NT2/D1 (cell line): ENCODE measurements around the gene MYH6.

Source experiments
- DNase-seq: peaks from one replicate; pipeline ENCODE4 v3.0.0-alpha.2; 2011; ENCODE audit warnings: low read depth, low spot score
- H3K27me3 ChIP-seq: 2 replicates; pipeline ENCODE4 v1.6.0; 2011; ENCODE audit warnings: mild to moderate bottlenecking; ENCODE audit not compliant: insufficient read length, insufficient read depth
- H3K36me3 ChIP-seq: 2 replicates; pipeline ENCODE4 v1.6.1; 2011; ENCODE audit warnings: mild to moderate bottlenecking, low read length, mixed read lengths; ENCODE audit not compliant: insufficient read depth, insufficient read length
- H3K4me1 ChIP-seq: 2 replicates; pipeline ENCODE4 v1.5.1; 2011; ENCODE audit not compliant: insufficient read depth, insufficient read length
- H3K4me3 ChIP-seq: 2 replicates; pipeline ENCODE4 v1.5.1; 2011; ENCODE audit warnings: low read depth; ENCODE audit not compliant: insufficient read length
- H3K9ac ChIP-seq: 2 replicates; pipeline ENCODE4 v1.6.0; 2011; ENCODE audit warnings: low read depth; ENCODE audit not compliant: insufficient read length
- H3K9me3 ChIP-seq: 2 replicates; pipeline ENCODE4 v1.5.1; 2011; ENCODE audit warnings: mild to moderate bottlenecking, low read length; ENCODE audit not compliant: insufficient read depth
- SUZ12 ChIP-seq: IDR thresholded peaks from 2 replicates; pipeline ENCODE4 v1.6.1; 2011; ENCODE audit not compliant: insufficient read length, insufficient read depth; ENCODE audit errors: extremely low read depth
- YY1 ChIP-seq: IDR thresholded peaks from 2 replicates; pipeline ENCODE4 v1.6.1; 2011; ENCODE audit not compliant: insufficient read length, insufficient read depth
- ZNF274 ChIP-seq: IDR thresholded peaks from 2 replicates; pipeline ENCODE4 v1.6.1; 2011; ENCODE audit warnings: mild to moderate bottlenecking, low read depth, low read length

The MYH6 gene

DNA sequence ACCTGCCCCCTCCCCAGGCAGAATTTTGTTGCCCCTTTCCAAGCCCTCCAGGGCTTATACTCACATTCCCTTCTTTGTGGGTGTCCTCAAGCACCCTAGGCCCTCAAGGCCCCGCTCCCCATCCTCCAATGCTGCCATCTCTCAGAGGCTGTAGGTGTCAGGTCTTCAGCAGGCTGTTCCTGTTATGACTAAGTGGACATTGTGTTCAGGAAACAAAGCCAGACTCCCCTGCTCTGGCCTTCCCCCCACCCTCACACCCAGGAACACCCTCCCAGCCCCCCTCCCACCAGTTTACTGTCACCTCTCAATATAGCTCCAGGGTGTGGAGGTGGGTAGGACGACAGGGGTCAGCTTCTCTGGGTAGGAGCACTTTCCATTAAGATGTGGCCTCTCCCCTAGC, 1.4 kb upstream of the MYH6 start:
- H3K4me1 ChIP-seq: peaks cover 5% of the 10 kb centered on the region
- H3K9ac ChIP-seq: no peak overlapping the region
- H3K9me3 ChIP-seq: no peaks in the 10 kb centered on the region
- H3K27me3 ChIP-seq: no peaks in the 10 kb centered on the region
- H3K4me3 ChIP-seq: no peak overlapping the region
- H3K36me3 ChIP-seq: no peaks in the 10 kb centered on the region
- TF ChIP-seq SUZ12 (no peak), ZNF274 (no peak), YY1 (no peak)
- no peak for DNase-seq

DNA sequence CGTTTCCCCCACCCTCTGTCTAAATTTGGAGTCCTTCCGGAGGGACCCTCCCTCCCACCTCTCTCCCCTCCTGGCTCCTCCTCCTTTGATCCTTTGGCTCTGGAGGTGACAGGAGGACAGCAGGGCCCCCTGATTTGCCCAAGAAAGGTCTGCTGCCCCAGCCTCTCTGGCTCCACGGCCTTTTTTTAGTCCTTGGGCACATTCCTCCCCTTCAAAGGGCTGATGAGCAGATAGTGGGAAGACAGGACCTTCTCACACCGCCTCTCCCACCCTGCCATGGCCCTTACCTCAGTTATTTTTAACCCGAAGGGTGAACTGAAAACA, 196 bp upstream of the MYH6 start:
- DNase-seq: no peak
- Histone ChIP-seq H3K9me3 (no peaks in the 10 kb centered on the region), H3K36me3 (no peaks in the 10 kb centered on the region), H3K4me1 (peaks cover 5% of the 10 kb centered on the region), H3K9ac (no peak overlapping the region), H3K27me3 (peaks cover under 1% of the 10 kb centered on the region), H3K4me3 (no peak overlapping the region)
- TF ChIP-seq ZNF274 (no peak), SUZ12 (no peak), YY1 (no peak)

DNA sequence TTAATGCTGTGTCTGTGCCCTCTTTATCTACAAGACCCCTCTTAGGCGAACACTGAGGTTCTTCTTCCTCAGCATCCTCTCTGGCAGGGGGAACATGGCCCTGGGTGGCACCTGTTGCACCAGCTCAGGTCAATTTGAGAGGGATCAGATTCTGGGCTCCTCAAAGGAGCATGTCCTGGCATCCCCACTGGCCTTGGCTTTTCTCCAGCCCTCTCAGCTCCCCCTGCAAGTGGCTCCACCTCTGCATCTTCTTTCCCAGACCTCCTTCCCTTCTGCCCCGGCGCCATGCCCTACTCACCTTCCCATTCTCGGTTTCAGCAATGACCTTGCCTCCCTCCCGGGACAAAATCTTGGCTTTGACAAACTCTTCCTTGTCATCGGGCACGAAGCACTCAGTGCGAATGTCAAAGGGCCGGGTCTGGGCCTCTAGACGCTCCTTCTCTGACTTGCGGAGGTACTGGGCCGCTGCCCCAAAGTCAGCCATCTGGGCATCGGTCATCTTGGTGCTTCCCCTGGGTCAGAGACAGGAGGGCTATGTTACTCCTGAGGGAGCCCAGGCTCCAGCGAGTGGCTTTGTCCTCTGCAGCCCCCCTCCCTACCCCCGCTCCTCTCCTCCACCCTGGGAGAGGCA, 1.2 kb downstream of the MYH6 start:
- DNase-seq: no peak
- TF ChIP-seq ZNF274 (no peak), YY1 (no peak), SUZ12 (no peak)
- Histone ChIP-seq H3K4me1 (peaks cover 8% of the 10 kb centered on the region), H3K9ac (no peak overlapping the region), H3K4me3 (no peak overlapping the region), H3K36me3 (no peaks in the 10 kb centered on the region), H3K9me3 (no peaks in the 10 kb centered on the region), H3K27me3 (peaks cover 6% of the 10 kb centered on the region)

DNA sequence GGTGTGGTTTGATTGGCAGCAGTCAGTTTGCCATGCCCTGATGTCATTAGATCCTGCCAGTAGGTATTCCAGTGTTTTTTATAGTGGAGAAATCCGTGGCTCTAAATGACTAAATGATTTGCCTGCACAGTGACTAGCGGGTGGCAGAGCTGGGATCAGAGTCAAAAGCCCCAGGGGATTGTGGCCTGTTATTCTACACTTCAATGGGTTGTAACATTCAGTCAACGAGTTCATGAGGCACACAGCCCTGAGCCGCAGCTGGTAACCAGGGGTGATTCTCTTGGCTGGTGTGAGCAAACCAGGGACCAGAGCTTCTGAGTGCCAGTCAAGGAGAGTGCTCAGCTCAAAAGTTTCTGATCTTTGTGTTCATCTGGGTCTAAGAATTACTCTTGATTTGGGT, 1.8 kb downstream of the MYH6 start:
- no peak for DNase-seq

DNA sequence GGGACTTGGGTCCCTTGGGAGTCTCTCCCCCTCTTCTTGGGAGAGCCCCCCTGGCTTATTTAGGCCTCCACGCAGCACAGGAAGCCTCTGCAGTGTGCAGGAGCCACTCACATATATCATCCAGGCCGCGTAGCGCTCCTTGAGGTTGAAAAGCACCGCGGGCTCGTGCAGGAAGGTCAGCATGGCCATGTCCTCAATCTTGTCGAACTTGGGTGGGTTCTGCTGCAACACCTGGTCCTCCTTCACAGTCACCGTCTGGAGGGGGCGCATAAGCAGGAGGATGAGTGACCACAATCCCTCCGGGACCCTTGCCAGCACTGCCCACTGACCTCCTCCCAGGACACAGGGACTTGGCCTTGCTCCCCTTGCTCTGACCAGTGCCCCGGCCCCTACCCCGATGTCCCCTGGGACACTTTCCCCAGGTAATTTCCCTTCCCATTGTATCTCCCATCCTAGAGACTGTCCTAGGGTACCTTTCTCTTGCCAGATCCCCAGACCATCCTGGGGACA, 2.5 kb downstream of the MYH6 start:
- no peaks in the 10 kb centered on the region for H3K36me3 ChIP-seq
- TF ChIP-seq YY1 (no peak), ZNF274 (no peak), SUZ12 (no peak)
- H3K4me1 ChIP-seq: peaks cover 8% of the 10 kb centered on the region
- no peaks in the 10 kb centered on the region for H3K9me3 ChIP-seq
- H3K9ac ChIP-seq: no peak overlapping the region
- no peak for DNase-seq
- H3K27me3 ChIP-seq: peaks cover 6% of the 10 kb centered on the region
- no peak overlapping the region for H3K4me3 ChIP-seq

More for the DNA sequence above, 1.8 kb downstream of the MYH6 start:
- H3K9ac ChIP-seq: no peak overlapping the region
- H3K4me1 ChIP-seq: peaks cover 8% of the 10 kb centered on the region
- H3K4me3 ChIP-seq: no peak overlapping the region
- no peaks in the 10 kb centered on the region for H3K36me3 ChIP-seq
- no peaks in the 10 kb centered on the region for H3K9me3 ChIP-seq
- H3K27me3 ChIP-seq: peaks cover 6% of the 10 kb centered on the region
- TF ChIP-seq YY1 (no peak), SUZ12 (no peak), ZNF274 (no peak)

DNA sequence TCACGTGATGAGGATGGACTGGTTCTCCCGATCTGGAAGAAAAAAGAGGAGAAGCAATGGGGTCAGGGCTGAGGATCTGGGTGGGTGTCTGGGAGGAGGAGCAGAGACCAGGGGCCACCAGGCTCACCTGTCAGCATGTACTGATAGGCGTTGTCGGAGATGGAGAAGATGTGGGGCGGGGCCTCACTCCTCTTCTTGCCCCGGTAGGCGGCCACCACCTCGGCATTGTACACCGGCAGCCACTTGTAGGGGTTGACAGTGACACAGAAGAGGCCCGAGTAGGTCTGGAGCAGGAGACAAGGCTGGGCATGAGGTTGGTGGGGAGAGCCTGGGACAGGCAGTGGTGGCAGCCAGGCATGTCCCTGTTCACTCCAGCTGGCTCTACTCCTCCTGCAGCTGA, 3.0 kb downstream of the MYH6 start:
- no peak for TF ChIP-seq SUZ12
- no peak for TF ChIP-seq ZNF274
- no peaks in the 10 kb centered on the region for H3K9me3 ChIP-seq
- peaks cover 6% of the 10 kb centered on the region for H3K27me3 ChIP-seq

DNA sequence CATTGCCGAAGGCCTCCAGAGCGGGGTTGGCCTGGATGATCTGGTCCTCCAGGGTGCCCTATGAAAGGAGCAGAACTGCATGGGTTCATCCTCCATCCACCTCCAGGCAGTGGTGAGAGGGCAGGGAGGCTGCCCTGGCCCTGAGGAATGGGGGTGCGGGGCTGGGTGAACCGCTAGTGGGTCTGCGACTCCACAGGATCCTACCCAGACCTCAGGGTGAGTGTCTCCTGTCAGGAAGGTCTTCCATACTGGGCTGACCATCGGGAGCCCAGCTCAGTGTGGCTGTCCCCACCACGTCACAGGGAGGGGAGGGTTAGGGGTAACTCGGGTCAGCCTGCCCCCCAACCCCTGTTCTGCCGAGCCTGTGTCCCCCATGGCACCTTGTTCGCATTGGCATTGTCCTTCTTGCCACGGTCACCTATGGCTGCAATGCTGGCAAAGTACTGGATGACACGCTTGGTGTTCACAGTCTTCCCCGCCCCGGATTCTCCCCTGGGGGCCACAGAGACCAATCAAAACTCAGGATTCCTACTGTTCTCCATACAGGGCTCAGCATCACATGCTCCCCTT, 3.7 kb downstream of the MYH6 start:
- H3K27me3 ChIP-seq: peaks cover 6% of the 10 kb centered on the region
- no peak for TF ChIP-seq YY1
- no peak for TF ChIP-seq ZNF274
- TF ChIP-seq SUZ12: no peak
- H3K36me3 ChIP-seq: no peaks in the 10 kb centered on the region
- H3K9ac ChIP-seq: no peak overlapping the region
- H3K4me1 ChIP-seq: peaks cover 6% of the 10 kb centered on the region
- DNase-seq: no peak
- no peaks in the 10 kb centered on the region for H3K9me3 ChIP-seq
- H3K4me3 ChIP-seq: no peak overlapping the region

More for the DNA sequence above, 3.0 kb downstream of the MYH6 start:
- DNase-seq: no peak
- no peak overlapping the region for H3K4me3 ChIP-seq
- no peak overlapping the region for H3K9ac ChIP-seq
- H3K4me1 ChIP-seq: peaks cover 6% of the 10 kb centered on the region
- H3K36me3 ChIP-seq: no peaks in the 10 kb centered on the region
